Panc1 (cell line): Measurements from ENCODE around the gene PIGS. TPM values are rescaled to one million over a fixed set of nuclear protein-coding genes. Genes with fewer than 3 reads are reported as not detected.

ENCODE experiments used
- ATAC-seq: fragments of 200-7000 bp; cut with Tn5 transposase; 2 replicates; pipeline ENCODE4 v1.9.1; 2020; ENCODE audit warnings: mild to moderate bottlenecking, moderate library complexity
- BruUV-seq: library from RNA; stranded (reverse); fragments of 400-500 nt; replicated peaks from 2 replicates; lab custom pipeline; 2021; lab: Mats Ljungman, UMichigan
- CTCF ChIA-PET: fragments of 300-600 bp; sonication (Branson Sonifier 250); formaldehyde crosslinking; loops from one replicate; lab custom pipeline; 2022; ENCODE audit warnings: antibody characterized with exemption; lab: Charles Lee
- POLR2A ChIA-PET: fragments of 300-600 bp; sonication (Branson Sonifier 250); formaldehyde crosslinking; loops from one replicate; lab custom pipeline; 2022; ENCODE audit warnings: antibody characterized with exemption; lab: Charles Lee
- DNase-seq: peaks from one replicate; pipeline ENCODE4 v3.0.0-alpha.2; 2010; ENCODE audit warnings: low read depth, low spot score
- H3K27ac ChIP-seq: 2 replicates; pipeline ENCODE4 v1.5.1; 2011; ENCODE audit warnings: mild to moderate bottlenecking, low read length, inconsistent platforms
- H3K27me3 ChIP-seq: fragments of 200-500 bp; sonication (Bioruptor generic); 2 replicates; pipeline ENCODE4 v1.6.0; 2014; ENCODE audit warnings: low read length, inconsistent platforms; ENCODE audit not compliant: control insufficient read depth, insufficient read depth
- H3K36me3 ChIP-seq: fragments of 200-500 bp; sonication (Bioruptor generic); 2 replicates; pipeline ENCODE4 v1.5.1; 2014; ENCODE audit warnings: inconsistent platforms, mild to moderate bottlenecking, low read length, moderate library complexity; ENCODE audit not compliant: control insufficient read depth, insufficient read depth
- H3K4me1 ChIP-seq: 2 replicates; pipeline ENCODE4 v1.5.1; 2011; ENCODE audit warnings: inconsistent platforms, mild to moderate bottlenecking, low read length, moderate library complexity; ENCODE audit not compliant: control insufficient read depth, insufficient read depth
- H3K4me3 ChIP-seq, 2 experiments: 2 replicates each; pipeline ENCODE4 v1.5.1; 2011 to 2012; ENCODE audit warnings: low read depth in 2 of 2, low read length in 2 of 2, mild to moderate bottlenecking in 2 of 2, inconsistent platforms in 1 of 2, moderate library complexity in 1 of 2
- H3K9me3 ChIP-seq: fragments of 200-500 bp; sonication (Bioruptor generic); 2 replicates; pipeline ENCODE4 v1.5.1; 2014; ENCODE audit warnings: low read depth, mild to moderate bottlenecking, inconsistent platforms, low read length, moderate library complexity; ENCODE audit not compliant: control insufficient read depth, insufficient read depth
- POLR2AphosphoS5 ChIP-seq: IDR thresholded peaks from 2 replicates; pipeline ENCODE4 v1.6.1; 2012; ENCODE audit warnings: mild to moderate bottlenecking, low read depth, low read length, moderate library complexity
- SIN3A ChIP-seq: IDR thresholded peaks from 2 replicates; pipeline ENCODE4 v1.6.1; 2012; ENCODE audit warnings: low read depth, mild to moderate bottlenecking, low read length, moderate library complexity, borderline replicate concordance; ENCODE audit not compliant: insufficient read depth
- TCF7L2 ChIP-seq: IDR thresholded peaks from 2 replicates; pipeline ENCODE4 v1.6.1; 2011; ENCODE audit warnings: mild to moderate bottlenecking, low read depth, low read length, inconsistent platforms
- in situ Hi-C: cut with HindIII; loops from 2 replicates; pipeline ENCODE4 v1.10.0; 2016; ENCODE audit warnings: low sequenced_read_pairs, low pct_unique_long_range_greater_than_20kb
- intact Hi-C: fragments of 100-400 bp; cut with micrococcal nuclease; formaldehyde crosslinking; loops from one replicate; pipeline ENCODE4 v1.10.0; 2022; ENCODE audit not compliant: unreplicated experiment
- total RNA-seq: library from RNA; stranded (reverse); gene quantifications from one replicate; pipeline ENCODE4 v1.2.1, GENCODE V29; 2021; ENCODE audit not compliant: unreplicated experiment
- TF ChIP-seq, protein P1 (sequence below): fragments of 450-650 bp; IDR thresholded peaks from 2 replicates; pipeline ENCODE4 v1.5.1; 2017; ENCODE audit warnings: mild to moderate bottlenecking
- TF ChIP-seq, protein P2 (sequence below), 2 experiments: IDR thresholded peaks; 2 replicates each; pipeline ENCODE4 v1.6.1; 2011 to 2012; ENCODE audit warnings: low read depth in 2 of 2, control low read depth in 1 of 2, low read length in 1 of 2, mild to moderate bottlenecking in 1 of 2, moderate library complexity in 1 of 2; ENCODE audit not compliant: insufficient read depth in 1 of 2

PIGS gene
- total RNA-seq, 1 experiment from 2014 or later: 78.8 TPM

DNA sequence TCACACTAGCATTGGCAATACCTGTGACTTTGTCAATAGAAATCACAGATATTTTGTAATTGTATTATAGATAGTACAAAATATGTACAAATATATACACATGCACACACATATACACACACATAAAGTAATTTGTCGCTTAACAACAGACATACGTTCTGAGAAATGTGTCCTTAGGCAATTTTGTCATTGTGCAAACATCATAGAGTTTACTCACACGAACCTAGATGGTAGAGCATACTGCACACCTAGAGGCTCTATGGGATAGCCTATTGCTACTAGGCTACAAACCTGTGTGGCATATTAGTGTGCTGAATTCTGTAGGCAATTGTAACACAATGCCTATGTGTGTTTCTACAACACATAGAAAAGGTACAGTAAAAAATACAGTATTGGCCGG is 29.9 kb downstream of the PIGS start:
- in situ Hi-C loops (no loop called here), intact Hi-C loops (loop anchor here (2.0 kb wide), 1 partner anchor 47 kb away; no protein-coding TSS in a partner anchor)
- no peaks in the 10 kb centered on the region for H3K4me1 ChIP-seq
- ATAC-seq: no peak
- DNase-seq: no peak
- TF ChIP-seq TCF7L2: no peak
- TF ChIP-seq, protein P1, sequence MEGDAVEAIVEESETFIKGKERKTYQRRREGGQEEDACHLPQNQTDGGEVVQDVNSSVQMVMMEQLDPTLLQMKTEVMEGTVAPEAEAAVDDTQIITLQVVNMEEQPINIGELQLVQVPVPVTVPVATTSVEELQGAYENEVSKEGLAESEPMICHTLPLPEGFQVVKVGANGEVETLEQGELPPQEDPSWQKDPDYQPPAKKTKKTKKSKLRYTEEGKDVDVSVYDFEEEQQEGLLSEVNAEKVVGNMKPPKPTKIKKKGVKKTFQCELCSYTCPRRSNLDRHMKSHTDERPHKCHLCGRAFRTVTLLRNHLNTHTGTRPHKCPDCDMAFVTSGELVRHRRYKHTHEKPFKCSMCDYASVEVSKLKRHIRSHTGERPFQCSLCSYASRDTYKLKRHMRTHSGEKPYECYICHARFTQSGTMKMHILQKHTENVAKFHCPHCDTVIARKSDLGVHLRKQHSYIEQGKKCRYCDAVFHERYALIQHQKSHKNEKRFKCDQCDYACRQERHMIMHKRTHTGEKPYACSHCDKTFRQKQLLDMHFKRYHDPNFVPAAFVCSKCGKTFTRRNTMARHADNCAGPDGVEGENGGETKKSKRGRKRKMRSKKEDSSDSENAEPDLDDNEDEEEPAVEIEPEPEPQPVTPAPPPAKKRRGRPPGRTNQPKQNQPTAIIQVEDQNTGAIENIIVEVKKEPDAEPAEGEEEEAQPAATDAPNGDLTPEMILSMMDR: no peak
- TF ChIP-seq, protein P2, sequence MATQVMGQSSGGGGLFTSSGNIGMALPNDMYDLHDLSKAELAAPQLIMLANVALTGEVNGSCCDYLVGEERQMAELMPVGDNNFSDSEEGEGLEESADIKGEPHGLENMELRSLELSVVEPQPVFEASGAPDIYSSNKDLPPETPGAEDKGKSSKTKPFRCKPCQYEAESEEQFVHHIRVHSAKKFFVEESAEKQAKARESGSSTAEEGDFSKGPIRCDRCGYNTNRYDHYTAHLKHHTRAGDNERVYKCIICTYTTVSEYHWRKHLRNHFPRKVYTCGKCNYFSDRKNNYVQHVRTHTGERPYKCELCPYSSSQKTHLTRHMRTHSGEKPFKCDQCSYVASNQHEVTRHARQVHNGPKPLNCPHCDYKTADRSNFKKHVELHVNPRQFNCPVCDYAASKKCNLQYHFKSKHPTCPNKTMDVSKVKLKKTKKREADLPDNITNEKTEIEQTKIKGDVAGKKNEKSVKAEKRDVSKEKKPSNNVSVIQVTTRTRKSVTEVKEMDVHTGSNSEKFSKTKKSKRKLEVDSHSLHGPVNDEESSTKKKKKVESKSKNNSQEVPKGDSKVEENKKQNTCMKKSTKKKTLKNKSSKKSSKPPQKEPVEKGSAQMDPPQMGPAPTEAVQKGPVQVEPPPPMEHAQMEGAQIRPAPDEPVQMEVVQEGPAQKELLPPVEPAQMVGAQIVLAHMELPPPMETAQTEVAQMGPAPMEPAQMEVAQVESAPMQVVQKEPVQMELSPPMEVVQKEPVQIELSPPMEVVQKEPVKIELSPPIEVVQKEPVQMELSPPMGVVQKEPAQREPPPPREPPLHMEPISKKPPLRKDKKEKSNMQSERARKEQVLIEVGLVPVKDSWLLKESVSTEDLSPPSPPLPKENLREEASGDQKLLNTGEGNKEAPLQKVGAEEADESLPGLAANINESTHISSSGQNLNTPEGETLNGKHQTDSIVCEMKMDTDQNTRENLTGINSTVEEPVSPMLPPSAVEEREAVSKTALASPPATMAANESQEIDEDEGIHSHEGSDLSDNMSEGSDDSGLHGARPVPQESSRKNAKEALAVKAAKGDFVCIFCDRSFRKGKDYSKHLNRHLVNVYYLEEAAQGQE (IDR thresholded peaks at IDR 0.05; ENCODE audit: insufficient read depth in 1 of 2, low read depth in 2 of 2, low read length in 1 of 2): no peak
- ChIA-PET POLR2A (no interaction called here), CTCF (interaction anchor here (0.6 to 1.6 kb wide), 3 partner anchors 14 to 46 kb away, joined by 3 to 8 read pairs (median 3); no protein-coding TSS in a partner anchor)
- no peaks in the 10 kb centered on the region for H3K9me3 ChIP-seq
- BruUV-seq: no TSS peak
- H3K36me3 ChIP-seq: no peaks in the 10 kb centered on the region
- no peaks in the 10 kb centered on the region for H3K27me3 ChIP-seq
- no peak overlapping the region for H3K27ac ChIP-seq
- H3K4me3 ChIP-seq: no peak overlapping the region

GRCh38 chr17:28540231-28540630 is 31.1 kb downstream of the PIGS start:
- in situ Hi-C loops: no loop called here
- Histone ChIP-seq H3K36me3 (no peaks in the 10 kb centered on the region), H3K27ac (no peak overlapping the region), H3K4me1 (no peaks in the 10 kb centered on the region), H3K27me3 (no peaks in the 10 kb centered on the region), H3K9me3 (no peaks in the 10 kb centered on the region), H3K4me3 (no peak overlapping the region)
- CTCF ChIA-PET: interaction anchor here (1.6 kb wide), 1 partner anchor 45 kb away, joined by 3 read pairs; no protein-coding TSS in a partner anchor
- no peak for DNase-seq
- intact Hi-C loops: loop anchor here (2.0 kb wide), 1 partner anchor 45 kb away; no protein-coding TSS in a partner anchor
- TF ChIP-seq POLR2AphosphoS5 (no peak), SIN3A (no peak)
- TF ChIP-seq, protein P2 (IDR thresholded peaks at IDR 0.05; ENCODE audit: insufficient read depth in 1 of 2, low read depth in 2 of 2, low read length in 1 of 2): no peak
- TF ChIP-seq, protein P1: no peak
- BruUV-seq: no TSS peak
- POLR2A ChIA-PET: no interaction called here
- ATAC-seq: no peak
